GM12878 (cell line): Measurements from ENCODE around the gene EGFR. TPM values are rescaled to one million over a fixed set of nuclear protein-coding genes. Genes with fewer than 3 reads are reported as not detected.

Experiments used
- ATAC-seq: fragments of 200-7000 bp; cut with Tn5 transposase; 3 replicates; pipeline ENCODE4 v1.9.1; 2020; ENCODE audit warnings: mild to moderate bottlenecking, moderate library complexity
- BruUV-seq: library from RNA; stranded (reverse); fragments of 400-500 nt; replicated peaks from 2 replicates; lab custom pipeline; 2021; lab: Mats Ljungman, UMichigan
- CTCF ChIA-PET: fragments of 300-600 bp; sonication (Branson Sonifier 250); formaldehyde crosslinking; extraction: SDS; loops from one replicate; lab custom pipeline; 2021; ENCODE audit warnings: inconsistent platforms; lab: Yijun Ruan, JAX
- POLR2A ChIA-PET: fragments of 350-600 bp; formaldehyde crosslinking; extraction: SDS; loops from one replicate; lab custom pipeline; 2021; ENCODE audit warnings: inconsistent platforms; lab: Charles Lee
- RAD21 ChIA-PET: fragments of 300-600 bp; sonication (Branson Sonifier 250); formaldehyde crosslinking; loops from one replicate; lab custom pipeline; 2023; ENCODE audit warnings: antibody characterized with exemption; ENCODE audit not compliant: unreplicated experiment; lab: Charles Lee
- SMC1A ChIA-PET: fragments of 300-600 bp; sonication (Branson Sonifier 250); formaldehyde crosslinking; loops from one replicate; lab custom pipeline; 2023; ENCODE audit not compliant: unreplicated experiment, uncharacterized antibody; lab: Charles Lee
- DNase-seq: peaks from one replicate; pipeline ENCODE4 v3.0.0-alpha.2; 2011; ENCODE audit warnings: low read depth, low spot score
- FAIRE-seq: peaks from 3 replicates; lab custom pipeline; 2011; peaks lifted over from hg19 to GRCh38; lab: Jason Lieb, UNC
- H2AFZ ChIP-seq: 2 replicates; pipeline ENCODE4 v1.6.0; 2011; ENCODE audit warnings: low read depth, low read length, control low read depth; ENCODE audit not compliant: control insufficient read depth
- H3K27ac ChIP-seq: 2 replicates; pipeline ENCODE4 v1.5.1; 2011; ENCODE audit warnings: control low read depth; ENCODE audit not compliant: control insufficient read depth, insufficient read depth
- H3K27me3 ChIP-seq, 2 experiments: replicated peaks in 1 of 2; 2 replicates each; pipeline versions ENCODE4 v1.6.0 to v1.6.1; 2011; ENCODE audit warnings: low read length in 1 of 2; ENCODE audit not compliant: control insufficient read depth in 2 of 2, insufficient read depth in 2 of 2
- H3K36me3 ChIP-seq, 2 experiments: 2 replicates each; pipeline ENCODE4 v1.5.1; 2011; ENCODE audit warnings: low read length in 1 of 2; ENCODE audit not compliant: control insufficient read depth in 2 of 2, insufficient read depth in 2 of 2
- H3K4me1 ChIP-seq: 2 replicates; pipeline ENCODE4 v1.6.1; 2011; ENCODE audit warnings: mild to moderate bottlenecking, low read length, moderate library complexity, mixed read lengths; ENCODE audit not compliant: control insufficient read depth, insufficient read depth
- H3K4me2 ChIP-seq: 2 replicates; pipeline ENCODE4 v1.6.0; 2011; ENCODE audit warnings: control low read depth; ENCODE audit not compliant: control insufficient read depth, insufficient read depth
- H3K4me3 ChIP-seq: fragments of 200-600 bp; sonication (generic); 2 replicates; pipeline ENCODE4 v1.5.1; 2016
- H3K79me2 ChIP-seq: 2 replicates; pipeline ENCODE4 v1.6.0; 2011; ENCODE audit warnings: low read length; ENCODE audit not compliant: control insufficient read depth, insufficient read depth
- H3K9ac ChIP-seq: 2 replicates; pipeline ENCODE4 v1.8.0; 2011; ENCODE audit warnings: low read length, control low read depth, mixed read lengths; ENCODE audit not compliant: control insufficient read depth, insufficient read depth
- H3K9me3 ChIP-seq: replicated peaks from 3 replicates; pipeline ENCODE4 v1.5.1; 2011; ENCODE audit warnings: mild to moderate bottlenecking, low read length; ENCODE audit not compliant: control insufficient read depth, insufficient read depth
- H4K20me1 ChIP-seq: 2 replicates; pipeline ENCODE4 v1.6.0; 2011; ENCODE audit not compliant: control insufficient read depth, insufficient read depth
- NBN ChIP-seq: fragments of 450-650 bp; IDR thresholded peaks from 2 replicates; pipeline ENCODE4 v1.6.1; 2016
- REST ChIP-seq: IDR thresholded peaks from 2 replicates; pipeline ENCODE4 v1.6.1; 2012; ENCODE audit warnings: mild to moderate bottlenecking, low read depth, low read length
- SIN3A ChIP-seq: IDR thresholded peaks from 2 replicates; pipeline ENCODE4 v1.6.1; 2012; ENCODE audit warnings: low read depth, low read length, improper control_type of control experiment
- SMC3 ChIP-seq: IDR thresholded peaks from 2 replicates; pipeline ENCODE4 v1.6.1; 2011; ENCODE audit warnings: low read length, improper control_type of control experiment, borderline replicate concordance
- STAT1 ChIP-seq: fragments of 450-650 bp; conservative IDR thresholded peaks from 2 replicates; pipeline ENCODE4 v1.6.1; 2014; ENCODE audit warnings: antibody characterized with exemption, mild to moderate bottlenecking
- TAF1 ChIP-seq: IDR thresholded peaks from 2 replicates; pipeline ENCODE4 v1.6.1; 2011; ENCODE audit warnings: mild to moderate bottlenecking, low read depth, low read length, borderline replicate concordance
- YY1 ChIP-seq: IDR thresholded peaks from 2 replicates; pipeline ENCODE4 v1.6.1; 2011; ENCODE audit warnings: low read depth, mild to moderate bottlenecking, low read length
- ZNF384 ChIP-seq: IDR thresholded peaks from 2 replicates; pipeline ENCODE4 v1.6.1; 2012; ENCODE audit warnings: low read depth, mild to moderate bottlenecking, low read length, improper control_type of control experiment, borderline replicate concordance
- WGBS: methylation state at CpG from one replicate; pipeline ENCODE4 v1.1.6; 2016; ENCODE audit warnings: low lambda C conversion rate; ENCODE audit not compliant: insufficient replicate concordance, insufficient coverage; ENCODE audit errors: missing lambda C conversion rate; 5-methylcytosine and 5-hydroxymethylcytosine counted together
- in situ Hi-C: fragments of 300-500 bp; cut with MboI; formaldehyde crosslinking; loops from 9 replicates; pipeline ENCODE4 v1.14.3; 2018; ENCODE audit warnings: mixed read lengths
- intact Hi-C: fragments of 100-400 bp; cut with micrococcal nuclease; formaldehyde crosslinking; loops from one replicate; pipeline ENCODE4 v1.14.2; 2022; ENCODE audit not compliant: unreplicated experiment
- polyA plus RNA-seq, 11 experiments: library from polyadenylated mRNA; depleted of rRNA in 4 of 11; unstranded in 6 of 11; stranded (reverse) in 5 of 11; fragments of >200 nt; fragmentation: Nextera tagmentation in 4 of 11; fragmentation: Illumina TruSeq in 1 of 11; extraction: Ambion mirVana in 4 of 11; extraction: Trizol in 1 of 11; gene quantifications; 1 replicate in 1 of 11; 2 replicates in 10 of 11; pipeline versions ENCODE4 v1.2.1 to v1.2.3, GENCODE V29; 2011 to 2016; ENCODE audit warnings: inconsistent platforms in 2 of 11, missing spikeins in 2 of 11, low read depth in 1 of 11
- total RNA-seq, 4 experiments: library from RNA; depleted of rRNA in 3 of 4; stranded (reverse); fragments of >200 nt in 3 of 4; fragmentation: Illumina TruSeq in 1 of 4; extraction: Trizol in 1 of 4; gene quantifications; 2 replicates each; pipeline versions ENCODE4 v1.2.1 to v1.2.3, GENCODE V29; 2013 to 2021

The EGFR gene
- total and polyA plus RNA-seq, 10 of the 15 experiments (the other 5 are each of a cell fraction or from before 2014, with no cell fraction given) = 0.01 to 0.31 TPM; not detected in 8

GRCh38 chr7:55081472-55082227 lies 62.8 kb downstream of the EGFR start:
- TF ChIP-seq SMC3 = no peak
- 51% methylated on average over 7 of the region's 7 CpGs for WGBS
- in situ Hi-C loops = no loop called here

GRCh38 chr7:55082228-55082603 lies 63.4 kb downstream of the EGFR start:
- intact Hi-C loops = no loop called here

More at GRCh38 chr7:55081472-55082227, 62.8 kb downstream of the EGFR start:
- POLR2A ChIA-PET = no interaction called here
- Histone ChIP-seq H3K4me2 (no peak overlapping the region), H4K20me1 (no peaks in the 10 kb centered on the region), H3K9ac (no peak overlapping the region), H3K36me3 (no peaks in the 10 kb centered on the region), H3K9me3 (no peaks in the 10 kb centered on the region; the same call in 2 of the 3 replicates), H3K79me2 (no peaks in the 10 kb centered on the region), H3K4me3 (no peak overlapping the region), H3K27ac (no peak overlapping the region), H3K27me3 (no peaks in the 10 kb centered on the region), H2AFZ (no peak overlapping the region), H3K4me1 (peaks cover 8% of the 10 kb centered on the region)
- SMC1A ChIA-PET = interaction anchor here (1.2 kb wide), 1 partner anchor 15 kb away, joined by 3 read pairs; no protein-coding TSS in a partner anchor
- no peak for FAIRE-seq
- intact Hi-C loops = no loop called here
- no peak for ATAC-seq
- CTCF ChIA-PET = interaction anchor here (0.6 to 1.1 kb wide), 2 partner anchors 173 to 395 kb away, joined by 3 to 4 read pairs; no protein-coding TSS in a partner anchor
- RAD21 ChIA-PET = interaction anchor here (0.8 to 1.1 kb wide), 2 partner anchors 10 to 16 kb away, joined by 3 to 4 read pairs; no protein-coding TSS in a partner anchor
- no peak for DNase-seq
- no TSS peak for BruUV-seq

More at GRCh38 chr7:55082228-55082603, 63.4 kb downstream of the EGFR start:
- no peak overlapping the region for H3K9ac ChIP-seq
- no peaks in the 10 kb centered on the region for H3K36me3 ChIP-seq
- H3K27ac ChIP-seq = no peak overlapping the region
- in situ Hi-C loops = no loop called here
- H4K20me1 ChIP-seq = no peaks in the 10 kb centered on the region
- no peak overlapping the region for H3K4me2 ChIP-seq
- no peak for DNase-seq
- TF ChIP-seq YY1 (no peak), REST (no peak), TAF1 (no peak), ZNF384 (no peak), NBN (no peak), STAT1 (no peak), SIN3A (no peak)
- TF ChIP-seq, all 136 proteins: peak for 0
- Histone ChIP-seq H2AFZ (no peak overlapping the region), H3K9me3 (no peaks in the 10 kb centered on the region; the same call in 2 of the 3 replicates), H3K27me3 (no peaks in the 10 kb centered on the region), H3K4me1 (peaks cover 14% of the 10 kb centered on the region), H3K79me2 (no peaks in the 10 kb centered on the region), H3K4me3 (no peak overlapping the region)
- FAIRE-seq = no peak
- ChIA-PET CTCF (interaction anchor here (0.6 kb wide), 1 partner anchor 396 kb away, joined by 3 read pairs; no protein-coding TSS in a partner anchor), SMC1A (interaction anchor here (1.2 kb wide), 1 partner anchor 16 kb away, joined by 3 read pairs; no protein-coding TSS in a partner anchor), RAD21 (interaction anchor here (0.8 to 1.1 kb wide), 2 partner anchors 11 to 17 kb away, joined by 3 to 4 read pairs; no protein-coding TSS in a partner anchor), POLR2A (no interaction called here)
- BruUV-seq = no TSS peak
- no peak for ATAC-seq
